Measurements from ENCODE around the gene STRN3. TPM values are rescaled to one million over a fixed set of nuclear protein-coding genes. Genes with fewer than 3 reads are reported as not detected.
A peak's percentile ranks its signal among the peaks of the same experiment; 100 is the strongest.

STRN3 gene
- total RNA-seq, 1 experiment from 2014 or later, result 36.6 TPM

DNA sequence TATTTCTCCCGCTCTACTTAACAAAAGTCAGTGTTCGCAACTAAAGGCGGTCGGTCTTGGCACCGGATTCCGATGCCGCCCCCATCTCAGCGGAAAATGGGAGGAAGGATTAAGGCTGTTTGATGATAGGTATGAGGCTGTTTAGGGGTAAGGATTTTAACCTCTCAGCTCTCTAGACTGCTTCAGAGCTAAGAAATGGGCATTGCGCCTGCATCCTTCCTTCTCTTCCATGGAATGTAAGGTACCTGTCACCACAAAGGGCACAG, 150.5 kb downstream of the STRN3 start:
- H3K9me3 Mint-ChIP-seq (ENCODE audit: unreplicated experiment), result no peaks in the 10 kb centered on the region
- no peak for DNase-seq (ENCODE audit: unreplicated experiment)
- peaks cover 23% of the 10 kb centered on the region for H3K27me3 Mint-ChIP-seq (ENCODE audit: insufficient read depth, unreplicated experiment)
- ChIA-PET CTCF (no interaction called here), POLR2A (interaction anchor here (0.7 kb wide), 1 partner anchor 476 kb away, joined by 3 read pairs; no protein-coding TSS in a partner anchor)
- H3K27ac Mint-ChIP-seq (ENCODE audit: low read depth, unreplicated experiment), result no peak overlapping the region
- H3K4me3 Mint-ChIP-seq (ENCODE audit: unreplicated experiment), result peak overlapping the region; percentile 64
- BruUV-seq (replicated peaks), result no TSS peak
- intact Hi-C loops (cut with micrococcal nuclease), result no loop called here
- no peaks in the 10 kb centered on the region for H3K4me1 Mint-ChIP-seq (ENCODE audit: insufficient read depth, unreplicated experiment)
- TF ChIP-seq, protein P1, sequence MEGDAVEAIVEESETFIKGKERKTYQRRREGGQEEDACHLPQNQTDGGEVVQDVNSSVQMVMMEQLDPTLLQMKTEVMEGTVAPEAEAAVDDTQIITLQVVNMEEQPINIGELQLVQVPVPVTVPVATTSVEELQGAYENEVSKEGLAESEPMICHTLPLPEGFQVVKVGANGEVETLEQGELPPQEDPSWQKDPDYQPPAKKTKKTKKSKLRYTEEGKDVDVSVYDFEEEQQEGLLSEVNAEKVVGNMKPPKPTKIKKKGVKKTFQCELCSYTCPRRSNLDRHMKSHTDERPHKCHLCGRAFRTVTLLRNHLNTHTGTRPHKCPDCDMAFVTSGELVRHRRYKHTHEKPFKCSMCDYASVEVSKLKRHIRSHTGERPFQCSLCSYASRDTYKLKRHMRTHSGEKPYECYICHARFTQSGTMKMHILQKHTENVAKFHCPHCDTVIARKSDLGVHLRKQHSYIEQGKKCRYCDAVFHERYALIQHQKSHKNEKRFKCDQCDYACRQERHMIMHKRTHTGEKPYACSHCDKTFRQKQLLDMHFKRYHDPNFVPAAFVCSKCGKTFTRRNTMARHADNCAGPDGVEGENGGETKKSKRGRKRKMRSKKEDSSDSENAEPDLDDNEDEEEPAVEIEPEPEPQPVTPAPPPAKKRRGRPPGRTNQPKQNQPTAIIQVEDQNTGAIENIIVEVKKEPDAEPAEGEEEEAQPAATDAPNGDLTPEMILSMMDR (IDR thresholded peaks at IDR 0.05; ENCODE audit: unreplicated experiment), result no peak
- no peaks in the 10 kb centered on the region for H3K36me3 Mint-ChIP-seq (ENCODE audit: insufficient read depth, unreplicated experiment)

- intact Hi-C loops (cut with micrococcal nuclease), result no loop called here
- H3K27me3 Mint-ChIP-seq (ENCODE audit: insufficient read depth, unreplicated experiment), result peaks cover 23% of the 10 kb centered on the region
- no TSS peak for BruUV-seq (replicated peaks)
- DNase-seq (ENCODE audit: unreplicated experiment), result no peak
- ChIA-PET CTCF (no interaction called here), POLR2A (interaction anchor here (0.7 kb wide), 1 partner anchor 477 kb away, joined by 3 read pairs; no protein-coding TSS in a partner anchor)
- TF ChIP-seq, protein P1 (IDR thresholded peaks at IDR 0.05; ENCODE audit: unreplicated experiment), result no peak
- H3K36me3 Mint-ChIP-seq (ENCODE audit: insufficient read depth, unreplicated experiment), result no peaks in the 10 kb centered on the region
- H3K4me3 Mint-ChIP-seq (ENCODE audit: unreplicated experiment), result peak overlapping the region; percentile 64
- H3K27ac Mint-ChIP-seq (ENCODE audit: low read depth, unreplicated experiment), result no peak overlapping the region
- H3K9me3 Mint-ChIP-seq (ENCODE audit: unreplicated experiment), result no peaks in the 10 kb centered on the region
- no peaks in the 10 kb centered on the region for H3K4me1 Mint-ChIP-seq (ENCODE audit: insufficient read depth, unreplicated experiment)
Observed at GRCh38 chr14:30874999-30875787, 151.0 kb downstream of the STRN3 start.

DNA sequence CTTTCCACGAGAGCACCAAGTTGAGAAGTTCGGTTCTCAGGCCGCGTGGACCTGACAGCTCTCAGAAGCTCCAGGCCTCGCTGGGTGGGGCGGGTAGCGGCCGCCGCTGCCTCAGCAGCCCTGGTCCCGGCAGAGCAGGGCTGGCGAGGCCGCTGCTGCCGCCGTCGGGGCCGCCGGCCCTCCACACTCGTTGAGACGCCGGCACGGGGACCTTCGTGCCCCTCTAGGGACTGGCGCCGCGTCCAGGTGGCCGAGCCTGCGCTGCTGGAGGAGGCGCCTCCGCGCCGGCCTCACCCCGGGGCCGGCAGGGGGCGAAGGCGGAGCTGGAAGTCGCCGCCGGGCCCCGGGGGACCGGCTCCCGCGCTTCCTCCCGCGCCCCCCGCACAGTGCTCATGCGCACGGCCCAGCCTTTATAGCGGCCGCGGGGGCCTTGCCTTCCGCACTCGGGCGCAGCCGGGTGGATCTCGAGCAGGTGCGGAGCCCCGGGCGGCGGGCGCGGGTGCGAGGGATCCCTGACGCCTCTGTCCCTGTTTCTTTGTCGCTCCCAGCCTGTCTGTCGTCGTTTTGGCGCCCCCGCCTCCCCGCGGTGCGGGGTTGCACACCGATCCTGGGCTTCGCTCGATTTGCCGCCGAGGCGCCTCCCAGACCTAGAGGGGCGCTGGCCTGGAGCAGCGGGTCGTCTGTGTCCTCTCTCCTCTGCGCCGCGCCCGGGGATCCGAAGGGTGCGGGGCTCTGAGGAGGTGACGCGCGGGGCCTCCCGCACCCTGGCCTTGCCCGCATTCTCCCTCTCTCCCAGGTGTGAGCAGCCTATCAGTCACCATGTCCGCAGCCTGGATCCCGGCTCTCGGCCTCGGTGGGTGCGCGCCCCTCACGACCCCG, 151.8 kb downstream of the STRN3 start, which contains the start of gene COCH:
Gene COCH (plus strand): TSS at position 440 of the 879 bp plus-strand sequence. CDS start 380 bp downstream, at position 820.
- intact Hi-C loops (cut with micrococcal nuclease), result no loop called here
- H3K27me3 Mint-ChIP-seq (ENCODE audit: insufficient read depth, unreplicated experiment), result peaks cover 23% of the 10 kb centered on the region
- POLR2A ChIA-PET, result no interaction called here

More for the DNA sequence above, 151.8 kb downstream of the STRN3 start, which contains the start of gene COCH:
- peak within 1 kb of the TSS; percentile 64 for H3K4me3 Mint-ChIP-seq (ENCODE audit: unreplicated experiment)
- TF ChIP-seq, protein P1 (IDR thresholded peaks at IDR 0.05; ENCODE audit: unreplicated experiment), result no peak
- CTCF ChIA-PET, result interaction anchor here (0.5 to 0.6 kb wide), 2 partner anchors 51 to 102 kb away, joined by 3 read pairs; no protein-coding TSS in a partner anchor
- no peaks in the 10 kb centered on the region for H3K36me3 Mint-ChIP-seq (ENCODE audit: insufficient read depth, unreplicated experiment)
- H3K4me1 Mint-ChIP-seq (ENCODE audit: insufficient read depth, unreplicated experiment), result no peaks in the 10 kb centered on the region
- H3K9me3 Mint-ChIP-seq (ENCODE audit: unreplicated experiment), result no peaks in the 10 kb centered on the region
- no peak for DNase-seq (ENCODE audit: unreplicated experiment)
- H3K27ac Mint-ChIP-seq (ENCODE audit: low read depth, unreplicated experiment), result no peak within 1 kb of the TSS
- BruUV-seq (replicated peaks), result no TSS peak

All from MCF 10A (cell line).